Mesenchymal stem cell (in vitro differentiated cells and primary cell): ENCODE data around the gene AIDA.
A peak's percentile ranks its signal among the peaks of the same experiment; 100 is the strongest.

ENCODE experiments used
- DNase-seq: peaks from one replicate; pipeline ENCODE4 v3.0.0-alpha.2; 2013
- H2AFZ ChIP-seq: one replicate; pipeline ENCODE4 v1.6.1; 2013; ENCODE audit warnings: low read depth, mild to moderate bottlenecking, control low read depth, inconsistent platforms, low read length, moderate library complexity
- H2AK5ac ChIP-seq: 2 replicates; pipeline ENCODE4 v1.6.1; 2013; ENCODE audit warnings: low read length, moderate library complexity, mild to moderate bottlenecking, inconsistent platforms; ENCODE audit not compliant: severe bottlenecking
- H2BK120ac ChIP-seq: one replicate; pipeline ENCODE4 v1.6.1; 2013; ENCODE audit warnings: low read depth, mild to moderate bottlenecking, inconsistent platforms, low read length, moderate library complexity
- H2BK12ac ChIP-seq, 2 experiments: one replicate each; pipeline ENCODE4 v1.6.1; 2013; ENCODE audit warnings: inconsistent platforms in 2 of 2, low read length in 2 of 2, mild to moderate bottlenecking in 2 of 2, moderate library complexity in 2 of 2, control low read depth in 1 of 2
- H2BK15ac ChIP-seq: one replicate; pipeline ENCODE4 v1.6.1; 2013; ENCODE audit warnings: mild to moderate bottlenecking, low read depth, inconsistent platforms; ENCODE audit not compliant: poor library complexity, severe bottlenecking
- H2BK5ac ChIP-seq: 2 replicates; pipeline ENCODE4 v1.6.1; 2013; ENCODE audit warnings: low read depth, mild to moderate bottlenecking, low read length, control low read depth, inconsistent platforms; ENCODE audit not compliant: poor library complexity, severe bottlenecking
- H3K14ac ChIP-seq, 2 experiments: one replicate each; pipeline ENCODE4 v1.6.1; 2013; ENCODE audit warnings: inconsistent platforms in 2 of 2, low read length in 2 of 2, control low read depth in 1 of 2, mild to moderate bottlenecking in 1 of 2, moderate library complexity in 1 of 2
- H3K18ac ChIP-seq, 2 experiments: one replicate each; pipeline ENCODE4 v1.6.1; 2013; ENCODE audit warnings: inconsistent platforms in 2 of 2, low read length in 2 of 2, control low read depth in 1 of 2, low read depth in 1 of 2, mild to moderate bottlenecking in 1 of 2
- H3K23ac ChIP-seq, 2 experiments: one replicate each; pipeline ENCODE4 v1.6.1; 2013; ENCODE audit warnings: inconsistent platforms in 2 of 2, low read length in 2 of 2, mild to moderate bottlenecking in 2 of 2, moderate library complexity in 2 of 2, control low read depth in 1 of 2
- H3K27ac ChIP-seq: 2 replicates; pipeline ENCODE4 v1.5.1; 2013; ENCODE audit warnings: mild to moderate bottlenecking, moderate library complexity, low read length, control low read depth, inconsistent platforms; ENCODE audit not compliant: poor library complexity, severe bottlenecking
- H3K27me3 ChIP-seq, 2 experiments: 2 replicates each; pipeline versions ENCODE4 v1.6.1 to v1.7.0; 2013; ENCODE audit warnings: low read length in 2 of 2, mild to moderate bottlenecking in 2 of 2, moderate library complexity in 2 of 2, control low read depth in 1 of 2, inconsistent platforms in 1 of 2; ENCODE audit not compliant: control insufficient read depth in 1 of 2, insufficient read depth in 1 of 2
- H3K36me3 ChIP-seq, 2 experiments: 2 replicates each; pipeline versions ENCODE4 v1.6.1 to v1.7.0; 2013; ENCODE audit warnings: low read length in 2 of 2, control low read depth in 1 of 2, inconsistent platforms in 1 of 2, low read depth in 1 of 2, mild to moderate bottlenecking in 1 of 2; ENCODE audit not compliant: insufficient read depth in 2 of 2, control insufficient read depth in 1 of 2
- H3K4ac ChIP-seq, 2 experiments: one replicate each; pipeline ENCODE4 v1.6.1; 2013; ENCODE audit warnings: inconsistent platforms in 2 of 2, low read length in 2 of 2, mild to moderate bottlenecking in 2 of 2, moderate library complexity in 2 of 2, control low read depth in 1 of 2, low read depth in 1 of 2
- H3K4me1 ChIP-seq: 2 replicates; pipeline ENCODE4 v1.6.1; 2013; ENCODE audit warnings: low read depth, low read length, control low read depth; ENCODE audit not compliant: control insufficient read depth, insufficient read depth
- H3K4me2 ChIP-seq: 2 replicates; pipeline ENCODE4 v1.6.1; 2013; ENCODE audit warnings: low read length, mild to moderate bottlenecking, inconsistent platforms; ENCODE audit not compliant: poor library complexity, severe bottlenecking
- H3K4me3 ChIP-seq, 2 experiments: 2 replicates each; pipeline versions ENCODE4 v1.5.1 to v1.7.0; 2013; ENCODE audit warnings: low read length in 2 of 2, mild to moderate bottlenecking in 2 of 2, control low read depth in 1 of 2, low read depth in 1 of 2; ENCODE audit not compliant: insufficient read depth in 1 of 2
- H3K79me1 ChIP-seq: replicated peaks from 2 replicates; pipeline ENCODE4 v1.6.1; 2013; ENCODE audit warnings: mild to moderate bottlenecking, control low read depth, low read length, inconsistent platforms; ENCODE audit not compliant: poor library complexity, severe bottlenecking
- H3K9ac ChIP-seq: 2 replicates; pipeline ENCODE4 v1.7.0; 2013; ENCODE audit warnings: mild to moderate bottlenecking, low read length, moderate library complexity
- H3K9me3 ChIP-seq: 2 replicates; pipeline ENCODE4 v1.7.0; 2013; ENCODE audit warnings: mild to moderate bottlenecking, low read length; ENCODE audit not compliant: control insufficient read depth
- H4K8ac ChIP-seq: one replicate; pipeline ENCODE4 v1.6.1; 2013; ENCODE audit warnings: inconsistent platforms, mild to moderate bottlenecking, low read length, moderate library complexity
- H4K91ac ChIP-seq: one replicate; pipeline ENCODE4 v1.6.1; 2013; ENCODE audit warnings: mild to moderate bottlenecking, low read length, inconsistent platforms
- WGBS: methylation state at CpG from one replicate; pipeline ENCODE4 v1.1.7; 2013; ENCODE audit warnings: mixed read lengths; 5-methylcytosine and 5-hydroxymethylcytosine counted together

AIDA gene

DNA sequence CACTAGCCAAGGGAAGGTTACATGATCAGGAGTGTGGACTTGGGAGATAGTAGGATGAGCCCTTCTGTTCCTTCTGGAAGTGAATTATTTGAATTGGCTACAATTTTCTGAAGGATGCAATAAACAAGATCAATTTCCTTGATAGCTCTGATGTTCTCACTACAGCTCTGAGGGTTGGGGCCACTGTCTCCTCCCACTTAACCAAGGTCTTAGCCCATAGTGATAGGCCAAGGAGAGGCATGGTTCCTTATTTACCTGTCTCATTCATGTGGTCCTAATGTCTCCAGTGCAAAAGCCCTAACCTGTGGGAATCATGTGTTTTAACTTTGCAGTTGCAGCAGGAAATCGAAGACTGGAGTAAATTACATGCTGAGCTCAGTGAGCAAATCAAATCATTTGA is 59.6 kb downstream of the AIDA start:
- Histone ChIP-seq H2BK12ac (no peak overlapping the region), H3K9ac (no peak overlapping the region), H2BK15ac (no peak overlapping the region), H3K27ac (no peak overlapping the region), H2AFZ (no peak overlapping the region), H3K14ac (no peak overlapping the region), H3K4me2 (no peak overlapping the region), H3K27me3 (no peaks in the 10 kb centered on the region), H3K4ac (no peak overlapping the region), H3K4me1 (no peaks in the 10 kb centered on the region), H3K36me3 (peaks cover 12 to 96% of the 10 kb centered on the region in 2 experiments), H2BK5ac (no peak overlapping the region), H3K4me3 (no peak overlapping the region), H3K79me1 (peaks cover 9% of the 10 kb centered on the region), H2AK5ac (no peak overlapping the region), H3K18ac (no peak overlapping the region), H4K91ac (no peak overlapping the region), H3K9me3 (no peaks in the 10 kb centered on the region), H3K23ac (no peak overlapping the region), H4K8ac (no peak overlapping the region), H2BK120ac (no peak overlapping the region)
- DNase-seq = no peak
- whole genome bisulfite sequencing = 100% methylated on average over 1 of the region's 1 CpG

- peaks cover 11% of the 10 kb centered on the region for H3K79me1 ChIP-seq
- no peaks in the 10 kb centered on the region for H3K9me3 ChIP-seq
- no peak overlapping the region for H3K23ac ChIP-seq
- no peak for DNase-seq
- peak overlapping the region; percentile 70 to 89 for H3K4ac ChIP-seq
- H2BK15ac ChIP-seq = peak overlapping the region; percentile 56
- no peak overlapping the region for H2BK120ac ChIP-seq
- H4K8ac ChIP-seq = peak overlapping the region; percentile 88
- peak overlapping the region in 1 of 2 experiments; percentile 45 for H3K14ac ChIP-seq
- no peak overlapping the region for H2BK12ac ChIP-seq
- peak overlapping the region; percentile 71 for H3K27ac ChIP-seq
- H2AFZ ChIP-seq = peak overlapping the region; percentile 98
- H4K91ac ChIP-seq = peak overlapping the region; percentile 53
- H3K9ac ChIP-seq = peak overlapping the region; percentile 98
- H3K4me2 ChIP-seq = peak overlapping the region; percentile 81
- H2BK5ac ChIP-seq = no peak overlapping the region
- no peaks in the 10 kb centered on the region for H3K27me3 ChIP-seq
- WGBS = 15% methylated on average over 5 of the region's 5 CpGs
- H2AK5ac ChIP-seq = peak overlapping the region; percentile 8
- H3K18ac ChIP-seq = peak overlapping the region; percentile 46 to 78
- peaks cover 11 to 62% of the 10 kb centered on the region in 2 experiments for H3K36me3 ChIP-seq
- peak overlapping the region; percentile 83 to 98 for H3K4me3 ChIP-seq
- no peaks in the 10 kb centered on the region for H3K4me1 ChIP-seq
These were observed 67.7 kb downstream of the AIDA start for GRCh38 chr1:222644636-222644980.

GRCh38 chr1:222643938-222644635 is 68.2 kb downstream of the AIDA start:
- Histone ChIP-seq H3K4me1 (no peaks in the 10 kb centered on the region), H2BK15ac (peak overlapping the region; percentile 56), H3K36me3 (peaks cover 7 to 62% of the 10 kb centered on the region in 2 experiments), H3K79me1 (peaks cover 10% of the 10 kb centered on the region), H3K9ac (peak overlapping the region; percentile 98), H3K18ac (peak overlapping the region; percentile 96 to 98), H3K4ac (peak overlapping the region; percentile 84 to 89), H4K91ac (peak overlapping the region; percentile 77), H3K9me3 (no peaks in the 10 kb centered on the region), H2BK5ac (peak overlapping the region; percentile 67), H3K14ac (peak overlapping the region in 1 of 2 experiments; percentile 84), H3K27me3 (no peaks in the 10 kb centered on the region), H2AFZ (peak overlapping the region; percentile 98), H3K27ac (peak overlapping the region; percentile 91), H3K4me3 (peak overlapping the region; percentile 83 to 98), H3K23ac (no peak overlapping the region), H3K4me2 (peak overlapping the region; percentile 81), H4K8ac (peak overlapping the region; percentile 99), H2BK12ac (no peak overlapping the region), H2AK5ac (peak overlapping the region; percentile 8), H2BK120ac (peak overlapping the region; percentile 3)
- WGBS = under 1% methylated on average over 41 of the region's 42 CpGs
- DNase-seq = peak; percentile 99

- Histone ChIP-seq H2BK120ac (peak overlapping the region; percentile 3), H3K4me1 (no peaks in the 10 kb centered on the region), H3K14ac (peak overlapping the region in 1 of 2 experiments; percentile 84), H2AK5ac (no peak overlapping the region), H2BK12ac (no peak overlapping the region), H3K18ac (peak overlapping the region; percentile 96 to 98), H3K27ac (peak overlapping the region; percentile 91), H4K8ac (peak overlapping the region; percentile 99), H4K91ac (peak overlapping the region; percentile 77), H3K79me1 (peaks cover 10% of the 10 kb centered on the region), H3K27me3 (no peaks in the 10 kb centered on the region), H3K4ac (peak overlapping the region; percentile 56 to 84), H3K9me3 (no peaks in the 10 kb centered on the region), H3K4me3 (peak overlapping the region; percentile 67 to 98), H2AFZ (peak overlapping the region; percentile 94), H3K9ac (peak overlapping the region; percentile 98), H3K36me3 (peaks cover 7 to 62% of the 10 kb centered on the region in 2 experiments), H2BK5ac (peak overlapping the region; percentile 67), H2BK15ac (peak overlapping the region; percentile 33), H3K23ac (no peak overlapping the region), H3K4me2 (peak overlapping the region; percentile 64)
- no peak for DNase-seq
- WGBS = 22% methylated on average over 10 of the region's 10 CpGs
These were observed 68.7 kb downstream of the AIDA start for GRCh38 chr1:222643606-222643937.
